ENCODE data around the gene SRRM3. TPM values are rescaled to one million over a fixed set of nuclear protein-coding genes. Genes with fewer than 3 reads are reported as not detected.

Gene SRRM3
- total RNA-seq, 1 donor from 2014 or later, result 2.2 TPM

GRCh38 chr7:76198202-76198601, 3.5 kb upstream of the SRRM3 start:
- Histone ChIP-seq H3K79me2 (ENCODE audit: low read depth) (no peaks in the 10 kb centered on the region), H3K4me1 (peaks cover 10% of the 10 kb centered on the region), H3K36me3 (no peaks in the 10 kb centered on the region), H3K4me2 (no peak overlapping the region), H3K27me3 (peaks cover 6% of the 10 kb centered on the region), H3K9me3 (ENCODE audit: low read depth) (no peaks in the 10 kb centered on the region), H3K27ac (no peak overlapping the region), H3K4me3 (no peak overlapping the region), H3F3A (ENCODE audit: low read depth) (peaks cover 13% of the 10 kb centered on the region), H4K20me1 (ENCODE audit: low read depth) (peaks cover 11% of the 10 kb centered on the region), H2AFZ (replicated peaks) (no peak overlapping the region), H3K9ac (no peak overlapping the region)
- Mint-ChIP-seq H3K36me3 (no peaks in the 10 kb centered on the region), H3K9me3 (peaks cover 2% of the 10 kb centered on the region), H3K27ac (no peak overlapping the region), H3K27me3 (ENCODE audit: insufficient read depth, low read depth) (peaks cover 17% of the 10 kb centered on the region), H3K4me1 (peaks cover 20% of the 10 kb centered on the region), H3K4me3 (no peak overlapping the region)
- no peak for DNase-seq (ENCODE audit: low spot score)
- TF ChIP-seq EZH2 (IDR thresholded peaks at IDR 0.05), result no peak
- no peak for TF ChIP-seq CTCF (IDR thresholded peaks at IDR 0.05)
- no peak for TF ChIP-seq EZH2phosphoT487 (IDR thresholded peaks at IDR 0.05)

DNA sequence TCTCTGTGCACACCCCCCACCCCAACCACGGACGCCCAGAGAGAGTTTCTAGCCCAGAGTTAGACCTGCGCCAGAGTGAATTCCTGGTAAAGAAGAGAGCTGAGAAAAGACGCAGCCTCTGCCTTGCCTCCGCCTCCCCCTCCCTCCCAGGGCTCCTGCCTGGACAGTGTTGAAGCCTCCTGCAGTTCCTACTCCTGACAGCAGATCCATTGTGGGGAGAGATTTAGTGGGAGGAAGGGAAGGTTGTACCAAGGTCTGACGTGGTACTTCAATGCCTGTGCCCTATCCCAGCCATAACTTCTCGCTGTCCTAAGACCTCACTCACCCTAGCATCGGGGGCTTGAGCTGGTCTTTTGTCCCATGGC, 952 bp downstream of the SRRM3 start:
- no peak for TF ChIP-seq EZH2 (IDR thresholded peaks at IDR 0.05)
- TF ChIP-seq CTCF (IDR thresholded peaks at IDR 0.05), result no peak
- no peak for TF ChIP-seq EZH2phosphoT487 (IDR thresholded peaks at IDR 0.05)
- peak overlapping the region; percentile 73 for H3K4me3 Mint-ChIP-seq
- H3K4me1 ChIP-seq, result peaks cover 4% of the 10 kb centered on the region
- no peak overlapping the region for H3K4me3 ChIP-seq
- peaks cover 9% of the 10 kb centered on the region for H3F3A ChIP-seq (ENCODE audit: low read depth)
- no peak overlapping the region for H2AFZ ChIP-seq (replicated peaks)
- peaks cover 2% of the 10 kb centered on the region for H3K9me3 Mint-ChIP-seq
- H3K4me2 ChIP-seq, result no peak overlapping the region
- no peak overlapping the region for H3K27ac Mint-ChIP-seq
- H3K4me1 Mint-ChIP-seq, result peaks cover 8% of the 10 kb centered on the region
- no peaks in the 10 kb centered on the region for H3K36me3 Mint-ChIP-seq
- peaks cover 11% of the 10 kb centered on the region for H4K20me1 ChIP-seq (ENCODE audit: low read depth)
- H3K27me3 ChIP-seq, result peaks cover 11% of the 10 kb centered on the region
- H3K36me3 ChIP-seq, result no peaks in the 10 kb centered on the region
- DNase-seq (ENCODE audit: low spot score), result peak; percentile 39
- H3K79me2 ChIP-seq (ENCODE audit: low read depth), result no peaks in the 10 kb centered on the region
- peaks cover 32% of the 10 kb centered on the region for H3K27me3 Mint-ChIP-seq (ENCODE audit: insufficient read depth, low read depth)
- H3K9me3 ChIP-seq (ENCODE audit: low read depth), result no peaks in the 10 kb centered on the region
- H3K27ac ChIP-seq, result no peak overlapping the region
- no peak overlapping the region for H3K9ac ChIP-seq

GRCh38 chr7:76204147-76204546, 2.5 kb downstream of the SRRM3 start:
- Histone ChIP-seq H3K4me1 (peaks cover 4% of the 10 kb centered on the region), H3K4me3 (no peak overlapping the region), H3K36me3 (no peaks in the 10 kb centered on the region), H3K9me3 (ENCODE audit: low read depth) (no peaks in the 10 kb centered on the region), H3K27ac (no peak overlapping the region), H3F3A (ENCODE audit: low read depth) (peaks cover 9% of the 10 kb centered on the region), H3K4me2 (no peak overlapping the region), H3K27me3 (peaks cover 11% of the 10 kb centered on the region), H3K79me2 (ENCODE audit: low read depth) (no peaks in the 10 kb centered on the region), H4K20me1 (ENCODE audit: low read depth) (peaks cover 11% of the 10 kb centered on the region), H3K9ac (no peak overlapping the region), H2AFZ (replicated peaks) (no peak overlapping the region)
- H3K4me3 Mint-ChIP-seq, result no peak overlapping the region
- H3K27me3 Mint-ChIP-seq (ENCODE audit: insufficient read depth, low read depth), result peaks cover 29% of the 10 kb centered on the region
- peaks cover 2% of the 10 kb centered on the region for H3K9me3 Mint-ChIP-seq
- H3K36me3 Mint-ChIP-seq, result no peaks in the 10 kb centered on the region
- no peak overlapping the region for H3K27ac Mint-ChIP-seq
- DNase-seq (ENCODE audit: low spot score), result no peak
- H3K4me1 Mint-ChIP-seq, result peaks cover 2% of the 10 kb centered on the region
- TF ChIP-seq EZH2phosphoT487 (IDR thresholded peaks at IDR 0.05) (no peak), EZH2 (IDR thresholded peaks at IDR 0.05) (no peak), CTCF (IDR thresholded peaks at IDR 0.05) (no peak)
